ENCODE results near the gene STT3A. TPM values are rescaled to one million over a fixed set of nuclear protein-coding genes. Genes with fewer than 3 reads are reported as not detected.

STT3A gene
- total and polyA plus RNA-seq, 2 of the 13 experiments (the other 11 are each of a cell fraction or from before 2014, with no cell fraction given) = 229 to 319 TPM

- ChIA-PET POLR2A (no interaction called here), CTCF (ENCODE audit: low intra/inter-chr PET ratio, low total read pairs) (no interaction called here)
- H3K36me3 ChIP-seq (replicated peaks in 1 of 2; ENCODE audit: control insufficient read depth in 1 of 2, insufficient read depth in 2 of 2, low read length in 2 of 2) = peaks cover 33 to 87% of the 10 kb centered on the region in 2 experiments
- 95% methylated on average over 7 of the region's 7 CpGs for WGBS (ENCODE audit: low lambda C conversion rate)
- FAIRE-seq (no peak), ATAC-seq (no peak), DNase-seq (ENCODE audit: low spot score) (no peak)
- H3K27me3 ChIP-seq (ENCODE audit: control insufficient read depth in 1 of 2, insufficient read depth in 2 of 2, low read length in 2 of 2) = no peaks in the 10 kb centered on the region; a peak in 1 of 5 replicates
- intact Hi-C loops (cut with micrococcal nuclease; ENCODE audit: unreplicated experiment) (no loop called here), in situ Hi-C loops (cut with HindIII; ENCODE audit: extremely low pct_ligation_motif_present, low pct_unique_long_range_greater_than_20kb) (no loop called here)
- no peak overlapping the region for H3K4me3 ChIP-seq (replicated peaks in 1 of 3; ENCODE audit: insufficient read depth in 1 of 3, low read depth in 2 of 3, low read length in 3 of 3)
- H3K27ac ChIP-seq (ENCODE audit: extremely low read length, insufficient read depth, low read length) = no peak overlapping the region
- TSS peak; percentile 27 for BruUV-seq (replicated peaks)
- H2AFZ ChIP-seq (ENCODE audit: low read length) = no peak overlapping the region
- no peak overlapping the region for H3K4me2 ChIP-seq (ENCODE audit: low read depth, low read length)
- H4K20me1 ChIP-seq (ENCODE audit: insufficient read depth, low read length) = no peaks in the 10 kb centered on the region
- H3K9me3 ChIP-seq (ENCODE audit: low read length) = no peaks in the 10 kb centered on the region
- TF ChIP-seq DMTF1 (CRISPR knock-in tag; IDR thresholded peaks at IDR 0.05) (no peak), MAFF (IDR thresholded peaks at IDR 0.05; ENCODE audit: low read depth, low read length) (no peak)
- H3K79me2 ChIP-seq (ENCODE audit: insufficient read depth, low read length) = no peaks in the 10 kb centered on the region
- H3K4me1 ChIP-seq (ENCODE audit: insufficient read depth, low read length) = no peaks in the 10 kb centered on the region
- no peak overlapping the region for H3K9ac ChIP-seq (ENCODE audit: insufficient read depth, low read depth, low read length)
Measured at GRCh38 chr11:125609545-125609944, 16.9 kb downstream of the STT3A start.

GRCh38 chr11:125618383-125618782 lies 25.7 kb downstream of the STT3A start:
- no peak for ATAC-seq

More at GRCh38 chr11:125618383-125618782, 25.7 kb downstream of the STT3A start:
- Histone ChIP-seq H3K4me3 (replicated peaks in 1 of 3; ENCODE audit: insufficient read depth in 1 of 3, low read depth in 2 of 3, low read length in 3 of 3) (no peak overlapping the region), H3K9me3 (ENCODE audit: low read length) (no peaks in the 10 kb centered on the region), H2AFZ (ENCODE audit: low read length) (no peak overlapping the region), H3K79me2 (ENCODE audit: insufficient read depth, low read length) (no peaks in the 10 kb centered on the region), H3K27ac (ENCODE audit: extremely low read length, insufficient read depth, low read length) (no peak overlapping the region), H4K20me1 (ENCODE audit: insufficient read depth, low read length) (no peaks in the 10 kb centered on the region), H3K36me3 (replicated peaks in 1 of 2; ENCODE audit: control insufficient read depth in 1 of 2, insufficient read depth in 2 of 2, low read length in 2 of 2) (peaks cover 22 to 72% of the 10 kb centered on the region in 2 experiments), H3K4me1 (ENCODE audit: insufficient read depth, low read length) (no peaks in the 10 kb centered on the region), H3K27me3 (ENCODE audit: control insufficient read depth in 1 of 2, insufficient read depth in 2 of 2, low read length in 2 of 2) (no peaks in the 10 kb centered on the region), H3K4me2 (ENCODE audit: low read depth, low read length) (no peak overlapping the region), H3K9ac (ENCODE audit: insufficient read depth, low read depth, low read length) (no peak overlapping the region)
- DNase-seq (ENCODE audit: low spot score) (no peak), FAIRE-seq (no peak)
- ChIA-PET CTCF (ENCODE audit: low intra/inter-chr PET ratio, low total read pairs) (no interaction called here), POLR2A (no interaction called here)
- TF ChIP-seq NONO (IDR thresholded peaks at IDR 0.05) (no peak), NONO (CRISPR knock-in tag; conservative IDR thresholded peaks at IDR 0.05) (no peak), SCMH1 (CRISPR knock-in tag; IDR thresholded peaks at IDR 0.05; ENCODE audit: borderline replicate concordance) (no peak), AHDC1 (CRISPR knock-in tag; IDR thresholded peaks at IDR 0.05; ENCODE audit: borderline replicate concordance) (no peak), ZNF160 (CRISPR knock-in tag; IDR thresholded peaks at IDR 0.05) (no peak), HOXA7 (CRISPR knock-in tag; IDR thresholded peaks at IDR 0.05) (no peak), BHLHE40 (IDR thresholded peaks at IDR 0.05; ENCODE audit: low read length) (no peak), POGZ (CRISPR knock-in tag; IDR thresholded peaks at IDR 0.05) (no peak)
- 97% methylated on average over 4 of the region's 4 CpGs for WGBS (ENCODE audit: low lambda C conversion rate)
- intact Hi-C loops (cut with micrococcal nuclease; ENCODE audit: unreplicated experiment) = no loop called here
- in situ Hi-C loops (cut with HindIII; ENCODE audit: extremely low pct_ligation_motif_present, low pct_unique_long_range_greater_than_20kb) = no loop called here
- BruUV-seq (replicated peaks) = no TSS peak
